Renal cortical epithelial cell (primary cell): Measurements from ENCODE around the gene PCDH9. TPM values are rescaled to one million over a fixed set of nuclear protein-coding genes. Genes with fewer than 3 reads are reported as not detected.
A peak's percentile ranks its signal among the peaks of the same experiment; 100 is the strongest.

ENCODE experiments used
- DNase-seq: peaks from one replicate; pipeline ENCODE4 v3.0.0-alpha.2; 2011; ENCODE audit warnings: low read depth
- total RNA-seq: library from RNA; depleted of rRNA; stranded (reverse); fragments of >200 nt; gene quantifications from 2 replicates; pipeline ENCODE4 v1.2.3, GENCODE V29; 2014

PCDH9 gene
- total RNA-seq, 1 donor from 2014 or later, result 4.6 TPM

DNA sequence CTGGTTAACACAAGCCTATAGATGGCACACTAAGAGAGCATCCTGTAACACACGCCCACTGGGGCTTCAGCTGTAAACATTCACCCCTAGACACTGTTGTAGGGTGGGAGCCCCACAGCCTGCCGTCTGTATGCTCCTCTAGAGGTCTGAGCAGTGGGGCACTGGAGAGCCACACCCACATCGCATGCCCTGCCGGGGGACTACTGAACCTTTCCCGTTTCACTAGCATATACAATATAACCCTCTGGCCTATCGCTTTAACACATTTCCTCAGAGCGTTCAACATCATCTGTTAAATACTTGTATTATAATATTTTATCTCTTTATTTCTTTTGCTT is 73.4 kb downstream of the PCDH9 start:
- DNase-seq, result no peak

DNA sequence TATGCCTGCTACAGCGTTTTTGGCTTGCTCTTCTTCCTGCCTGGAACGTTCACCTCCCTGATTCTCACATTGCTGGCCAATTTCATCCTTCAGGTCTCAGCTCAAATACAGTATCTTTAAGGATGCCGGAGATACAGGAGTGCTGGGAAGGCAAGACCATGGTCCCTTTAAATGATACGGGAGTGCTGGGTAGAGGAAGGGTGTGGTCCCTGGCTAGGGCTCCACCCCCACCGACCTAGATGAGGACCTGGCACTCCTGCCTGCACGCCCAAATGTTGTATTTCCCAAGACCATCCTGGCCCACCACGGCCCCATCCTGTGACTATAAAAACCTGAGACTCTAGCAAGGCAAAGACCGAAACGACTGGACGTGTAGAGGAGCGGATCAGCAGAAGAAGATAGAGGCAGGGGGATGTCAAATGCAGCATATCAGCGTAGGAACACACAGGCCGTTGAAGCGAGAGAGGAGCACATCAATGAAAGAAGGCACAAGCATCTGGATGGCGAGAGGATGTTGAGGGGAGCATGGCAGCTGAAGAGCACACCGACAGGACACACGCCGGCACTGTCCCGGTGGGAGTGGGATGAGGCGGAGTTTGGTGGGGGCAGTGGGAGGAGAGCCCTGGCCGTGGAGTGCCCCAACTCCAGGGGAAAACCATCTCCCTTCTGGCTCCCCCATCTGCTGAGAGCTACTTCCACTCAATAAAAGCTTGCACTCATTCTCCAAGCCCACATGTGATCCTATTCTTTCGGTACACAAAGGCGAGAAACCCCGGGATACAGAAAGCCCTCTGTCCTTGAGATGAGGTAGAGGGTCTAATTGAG is 74.0 kb downstream of the PCDH9 start:
- DNase-seq, result no peak

DNA sequence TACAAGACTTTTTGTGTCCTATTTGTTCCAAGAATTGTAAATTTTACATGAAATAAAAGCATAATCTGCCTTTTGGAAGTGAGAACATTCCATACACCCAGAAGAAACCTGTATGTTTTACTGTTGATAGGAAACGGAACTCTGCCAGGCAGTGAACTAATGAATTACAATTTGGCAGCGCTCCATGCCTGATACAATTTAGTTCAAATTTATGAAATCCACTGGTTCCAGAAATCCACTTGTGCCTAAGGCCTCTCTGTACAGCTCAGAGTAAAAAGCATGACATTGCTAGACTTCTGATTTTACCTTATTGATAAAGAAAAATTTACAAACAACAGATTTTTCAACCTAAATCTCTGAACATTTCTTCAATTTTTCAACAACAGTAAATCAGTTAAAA is 78.1 kb downstream of the PCDH9 start:
- DNase-seq, result no peak

DNA sequence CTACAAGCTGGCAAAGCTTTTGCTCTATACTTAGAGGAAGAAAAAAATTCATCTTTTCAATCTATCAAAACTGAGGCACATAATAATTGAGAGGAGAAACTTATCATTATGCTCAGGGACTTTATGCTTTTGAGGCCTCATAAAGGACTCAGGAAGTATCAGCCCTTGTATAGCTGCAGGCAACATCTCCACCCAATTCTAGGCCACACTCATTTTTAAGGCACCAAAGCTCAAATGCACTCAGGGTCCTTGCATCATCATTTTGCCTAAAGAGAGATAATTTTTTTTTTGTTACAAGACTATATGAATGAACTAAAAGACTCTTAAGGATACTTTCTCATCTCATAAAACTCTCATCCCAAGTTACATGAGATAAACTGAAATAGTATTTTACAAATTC is 78.5 kb downstream of the PCDH9 start:
- no peak for DNase-seq

DNA sequence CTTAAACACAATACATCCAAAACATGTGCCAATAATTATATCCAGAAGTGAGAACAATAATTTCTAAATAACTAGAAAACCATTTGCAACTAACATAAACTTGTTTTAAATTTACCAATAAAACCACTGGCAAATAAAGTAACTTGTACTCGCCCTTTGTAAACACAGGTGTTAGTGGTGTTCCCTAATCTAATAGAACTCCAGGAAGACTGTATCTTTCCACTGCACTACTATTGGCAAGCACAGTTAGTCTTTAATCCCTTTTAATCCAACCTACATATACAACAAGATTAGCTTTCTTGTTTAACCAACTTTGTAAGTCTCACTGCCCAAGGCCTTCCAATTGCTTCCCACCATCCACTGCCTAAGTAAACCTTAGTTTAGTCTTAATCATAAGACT is 79.5 kb downstream of the PCDH9 start:
- no peak for DNase-seq

DNA sequence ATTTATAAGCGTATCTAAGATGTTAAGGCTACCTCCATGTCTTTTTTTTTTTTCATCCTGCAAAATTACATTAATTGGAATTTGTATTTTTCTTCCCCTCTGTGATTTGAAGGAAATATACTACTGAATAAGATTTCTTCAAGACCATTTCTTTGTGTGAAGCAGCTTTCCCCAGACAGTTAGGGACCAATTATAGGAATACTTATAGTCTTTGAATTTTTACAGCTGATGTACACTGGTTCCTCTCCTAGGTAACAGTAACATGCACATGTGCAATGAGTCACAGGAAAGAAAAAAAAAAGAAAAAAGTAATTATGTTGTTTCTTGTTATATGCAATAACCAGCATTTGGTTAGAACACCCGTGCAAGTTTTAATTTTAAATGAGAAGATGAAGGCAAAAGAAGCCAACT is 82.0 kb downstream of the PCDH9 start:
- DNase-seq, result peak; percentile 66

DNA sequence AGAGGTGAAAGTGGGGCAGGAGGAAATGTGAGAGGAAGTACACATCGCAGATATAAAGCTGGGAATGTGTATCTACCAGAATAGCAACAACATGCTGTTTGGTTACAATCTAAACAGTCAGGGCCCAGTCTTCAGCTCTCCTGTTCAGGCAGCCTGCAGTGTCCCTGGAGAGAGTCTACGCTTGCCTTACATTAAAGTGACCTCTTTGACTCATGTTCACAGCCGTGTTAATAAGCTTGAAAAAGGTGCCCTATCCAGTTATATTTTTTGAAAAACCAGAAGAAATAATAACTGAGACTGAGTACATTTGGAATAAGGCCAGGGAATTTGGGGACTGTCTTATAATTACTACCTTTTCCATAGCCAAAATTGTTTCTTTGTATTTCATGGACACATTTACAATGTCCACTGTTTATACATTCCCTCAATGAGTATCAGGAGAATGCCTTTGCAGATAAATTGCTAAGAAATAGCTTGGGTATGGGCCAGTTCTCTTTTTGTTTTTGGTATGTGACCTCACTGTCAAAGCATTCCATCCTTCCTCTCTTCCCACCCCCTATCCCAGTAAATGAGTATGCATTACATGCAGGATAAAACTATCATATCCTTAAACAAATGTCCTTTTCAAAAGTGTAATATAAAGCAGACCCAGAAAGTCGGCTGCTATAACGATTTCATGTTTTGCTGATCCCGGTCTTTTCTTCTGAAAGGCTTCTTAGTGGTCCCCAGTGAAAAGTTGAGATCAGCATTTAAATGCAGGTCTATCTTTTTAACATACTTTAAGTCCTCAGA is 82.6 kb downstream of the PCDH9 start:
- DNase-seq, result peak; percentile 46

DNA sequence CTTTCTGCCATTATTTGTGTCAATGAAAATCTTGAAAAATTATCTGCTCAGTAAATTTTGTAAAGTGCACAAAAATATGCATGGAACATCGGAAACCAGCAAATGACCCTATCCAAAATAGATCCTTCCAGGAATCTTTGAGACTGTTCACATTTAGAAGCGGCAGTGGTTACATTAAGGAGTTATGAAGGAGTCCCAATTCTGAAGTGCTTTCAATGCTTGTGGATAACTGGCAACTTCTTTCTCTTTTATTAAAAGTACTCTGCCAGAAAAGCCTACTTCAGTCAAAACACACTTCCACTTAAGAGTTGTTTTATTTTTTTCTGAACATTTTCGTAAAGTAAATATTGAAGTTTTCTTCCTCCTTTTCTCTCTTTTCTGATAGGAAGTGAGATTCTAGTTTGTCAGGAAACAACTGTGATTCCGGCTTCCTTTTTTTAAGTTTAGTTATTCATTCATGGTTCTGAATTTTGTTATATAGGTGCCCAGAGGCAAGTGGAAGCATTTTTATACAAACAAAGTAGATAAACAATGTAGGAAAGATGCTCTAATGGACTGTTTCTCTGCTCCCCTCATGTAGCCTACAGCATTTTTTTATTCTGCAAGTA is 83.5 kb downstream of the PCDH9 start:
- no peak for DNase-seq

DNA sequence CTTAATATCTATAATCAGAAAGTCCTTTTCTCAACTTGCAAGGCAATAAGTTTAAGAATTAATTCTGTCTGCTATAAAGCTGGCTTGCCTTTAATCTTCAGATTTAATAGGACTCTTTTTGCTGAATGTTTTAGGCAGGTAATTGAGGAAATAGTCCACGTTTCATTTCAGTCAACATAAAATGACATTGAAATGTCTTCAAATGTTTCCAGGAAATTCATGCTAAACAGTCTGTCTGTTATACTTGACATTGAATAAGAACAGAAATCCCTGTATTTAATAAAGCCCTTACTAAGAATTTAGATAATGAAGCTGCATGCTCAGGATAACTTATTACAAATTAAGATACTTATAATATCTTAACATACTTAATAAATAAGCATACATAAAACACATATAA is 84.2 kb downstream of the PCDH9 start:
- no peak for DNase-seq

DNA sequence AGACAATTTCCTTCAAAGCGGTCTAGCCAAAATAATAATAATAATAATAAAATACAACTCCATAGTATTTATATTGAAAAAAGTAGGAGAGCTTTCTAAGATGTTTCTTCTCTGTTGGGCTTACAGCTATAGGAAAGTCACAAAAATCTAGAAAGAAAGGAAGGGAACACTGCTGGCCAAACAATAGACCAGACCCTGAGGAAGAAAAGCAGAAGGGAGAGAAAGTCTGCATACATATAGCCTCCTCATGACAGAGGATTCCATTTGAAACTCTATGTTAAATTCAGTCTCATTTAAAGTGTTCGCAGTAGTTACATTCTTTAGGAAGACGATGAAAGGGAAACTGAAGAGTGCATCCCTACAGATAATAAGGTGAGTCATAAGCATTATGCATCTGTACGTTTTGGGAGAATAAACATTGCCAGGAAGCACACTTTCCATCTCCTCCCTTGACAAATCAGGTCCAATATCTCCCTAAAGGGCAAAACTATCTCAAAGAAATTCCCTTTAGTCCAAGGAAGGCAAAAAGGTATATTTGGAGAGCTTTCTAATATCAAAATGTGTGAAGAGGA is 86.5 kb downstream of the PCDH9 start:
- no peak for DNase-seq

DNA sequence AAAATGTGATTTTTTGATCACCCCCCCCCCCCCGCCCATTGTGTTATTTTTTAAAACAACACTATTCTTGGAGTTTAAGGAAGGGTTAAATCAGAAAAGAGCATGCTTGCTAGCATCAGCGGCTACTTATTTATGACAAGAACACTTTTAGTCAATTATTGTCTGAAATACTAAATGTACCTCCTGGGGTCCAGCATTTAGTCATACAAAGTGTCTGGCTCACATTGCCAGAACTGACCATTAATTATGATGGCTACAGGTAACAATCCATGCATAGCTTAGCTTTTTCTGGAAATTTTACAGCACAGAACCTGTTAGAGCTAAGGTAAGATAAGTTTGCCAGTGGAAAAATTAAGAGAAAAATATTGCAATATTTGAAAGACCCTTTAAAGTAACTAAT is 90.1 kb downstream of the PCDH9 start:
- peak; percentile 92 for DNase-seq

DNA sequence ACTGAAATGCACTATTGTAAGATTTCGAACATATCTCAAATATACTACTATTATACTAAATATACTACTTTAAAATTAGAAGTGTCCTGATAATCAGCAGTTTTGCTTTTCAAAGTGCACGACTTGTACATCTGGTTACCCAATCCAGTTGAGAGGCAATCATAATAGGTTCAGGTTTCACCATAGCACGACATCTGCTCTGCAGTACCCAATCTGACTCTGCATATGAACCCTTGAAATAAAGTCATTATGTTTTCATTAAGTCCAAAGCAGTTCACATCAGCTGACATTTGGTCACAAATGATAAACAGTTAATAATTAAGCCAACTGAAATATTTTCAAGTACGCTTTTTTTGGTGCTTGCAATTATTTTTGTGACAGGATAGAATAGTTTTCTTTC is 90.6 kb downstream of the PCDH9 start:
- DNase-seq, result peak; percentile 85

DNA sequence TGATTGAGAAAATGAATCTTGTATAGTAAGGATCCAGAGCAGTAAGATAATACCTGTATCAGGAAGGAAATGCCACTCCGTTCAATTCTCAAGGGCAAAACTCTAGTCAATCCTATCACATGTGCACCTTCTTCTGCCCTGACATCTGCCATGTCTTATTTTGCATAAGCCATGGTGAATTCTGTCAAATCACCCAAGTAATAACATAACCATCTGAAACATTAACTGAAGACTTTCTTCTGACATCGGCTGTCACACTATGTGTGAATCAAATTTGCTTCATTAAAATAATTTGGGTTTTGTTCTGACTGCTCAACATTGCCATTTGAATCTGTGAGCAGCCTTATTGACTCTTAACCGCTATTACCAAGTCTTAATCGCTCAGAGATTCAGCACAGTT is 91.2 kb downstream of the PCDH9 start:
- no peak for DNase-seq

DNA sequence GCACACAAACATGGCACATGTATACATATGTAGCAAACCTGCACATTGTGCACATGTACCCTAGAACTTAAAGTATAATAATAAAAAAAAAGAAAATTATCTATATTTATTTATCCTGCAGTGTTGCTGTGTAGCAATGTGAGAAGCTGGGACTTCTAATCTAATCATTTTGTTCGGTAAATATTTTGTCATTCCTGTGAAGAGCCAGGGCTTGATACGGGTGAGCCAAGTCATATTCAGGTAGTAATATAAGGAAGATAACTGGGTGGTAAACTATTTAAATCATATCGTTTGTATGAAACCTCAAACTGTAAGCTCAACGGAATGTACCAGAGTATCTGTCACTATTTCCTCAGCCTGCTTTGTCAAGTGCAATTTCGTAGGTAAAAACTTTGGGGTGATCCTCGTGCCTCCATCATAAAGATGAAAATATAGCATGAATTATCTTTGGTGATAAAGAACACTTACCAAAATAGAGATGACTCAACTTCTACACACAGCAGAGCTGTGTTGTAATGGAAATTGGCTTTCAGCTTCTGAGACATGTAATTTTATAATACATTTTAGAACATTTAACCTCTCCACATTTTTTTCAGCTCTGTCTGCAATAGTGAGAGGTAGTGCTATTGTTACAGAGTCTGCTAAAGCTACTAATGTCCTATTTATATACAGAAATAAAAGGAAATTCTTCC is 92.9 kb downstream of the PCDH9 start:
- no peak for DNase-seq

DNA sequence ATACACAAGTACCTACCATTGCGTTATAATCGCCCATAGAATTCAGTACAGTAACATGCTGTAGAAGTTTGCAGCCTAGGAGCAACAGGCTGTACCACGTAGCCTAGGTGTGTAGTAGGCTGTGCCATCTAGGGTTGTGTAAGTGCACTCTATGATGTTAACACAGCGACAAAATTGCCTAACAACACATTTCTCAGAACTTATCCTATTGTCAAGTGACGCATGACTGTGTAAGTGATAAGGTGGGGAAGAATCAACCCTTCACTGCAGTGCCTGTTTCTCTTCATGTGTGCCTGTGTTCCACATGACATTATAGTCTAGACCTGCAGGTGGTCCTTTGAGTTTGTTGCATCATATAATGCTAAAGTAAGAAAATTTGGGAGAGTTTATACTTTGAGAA is 94.0 kb downstream of the PCDH9 start:
- DNase-seq, result no peak

DNA sequence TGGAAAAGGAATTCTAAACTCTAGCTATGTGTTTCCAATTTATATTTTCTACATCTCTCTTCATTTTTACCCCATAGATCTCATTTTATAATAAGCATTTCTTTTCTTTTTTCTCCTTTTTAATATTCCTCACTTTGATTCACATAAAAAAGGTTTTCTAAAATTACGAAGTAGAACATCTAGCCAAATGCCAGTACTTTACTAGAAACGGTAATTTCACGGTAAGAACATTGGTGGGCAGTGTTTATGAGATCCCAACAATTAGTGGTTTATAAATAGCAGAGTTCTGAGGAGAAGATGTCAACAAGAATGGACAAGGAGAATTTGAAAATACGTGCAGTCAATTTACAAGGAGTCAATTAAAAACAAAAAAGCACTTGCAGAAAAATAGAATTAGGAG is 94.8 kb downstream of the PCDH9 start:
- no peak for DNase-seq

DNA sequence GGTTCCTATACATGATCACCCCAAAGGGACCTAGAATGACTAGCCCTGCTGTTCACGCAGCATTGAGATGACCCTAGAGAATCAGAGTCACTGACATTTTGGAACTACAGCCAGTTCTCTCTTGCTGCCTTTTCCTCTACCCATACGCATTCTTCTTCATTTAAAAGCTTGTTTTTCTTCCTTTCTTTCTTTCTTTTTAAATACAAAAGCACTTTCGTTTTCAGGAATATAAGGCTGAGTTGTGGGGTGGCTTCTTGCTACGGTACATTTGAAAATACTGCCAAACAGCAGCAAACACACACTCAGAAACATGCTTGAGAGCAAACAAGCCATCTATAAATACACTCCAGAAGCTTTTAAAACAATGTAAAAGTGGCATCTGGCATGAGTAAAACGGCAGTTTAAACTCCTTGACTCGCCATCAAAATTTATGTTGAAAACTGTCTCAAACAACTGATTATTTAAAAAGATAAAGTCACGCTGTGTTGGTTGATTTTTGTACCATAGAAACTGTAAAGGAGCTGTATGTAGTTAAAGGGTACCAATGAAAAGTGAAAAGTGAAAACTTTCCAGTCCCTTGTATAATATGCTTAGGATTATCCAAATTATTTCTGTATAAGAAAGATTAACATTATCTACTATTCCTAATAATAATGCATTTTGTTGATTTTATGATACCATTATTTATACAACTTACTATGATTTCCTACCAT is 95.6 kb downstream of the PCDH9 start:
- DNase-seq, result no peak

DNA sequence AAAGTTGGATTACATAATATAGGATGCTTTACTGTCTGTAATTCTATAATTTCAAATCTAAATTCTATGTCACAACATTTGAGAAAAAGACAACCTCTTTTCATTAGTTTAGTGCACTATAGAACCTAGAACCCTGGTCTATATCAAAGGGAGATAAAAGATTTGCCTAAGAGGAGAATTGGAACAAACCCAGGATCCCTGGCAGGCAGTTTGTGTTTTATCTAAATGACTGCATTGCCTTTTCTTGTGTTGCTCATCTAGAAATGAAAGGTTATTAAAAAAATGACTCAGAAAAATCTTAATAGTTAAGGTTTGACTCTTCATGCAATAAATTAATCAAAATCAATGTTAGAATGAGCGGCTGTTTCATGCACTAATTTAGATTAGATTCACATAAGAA is 96.7 kb downstream of the PCDH9 start:
- no peak for DNase-seq

DNA sequence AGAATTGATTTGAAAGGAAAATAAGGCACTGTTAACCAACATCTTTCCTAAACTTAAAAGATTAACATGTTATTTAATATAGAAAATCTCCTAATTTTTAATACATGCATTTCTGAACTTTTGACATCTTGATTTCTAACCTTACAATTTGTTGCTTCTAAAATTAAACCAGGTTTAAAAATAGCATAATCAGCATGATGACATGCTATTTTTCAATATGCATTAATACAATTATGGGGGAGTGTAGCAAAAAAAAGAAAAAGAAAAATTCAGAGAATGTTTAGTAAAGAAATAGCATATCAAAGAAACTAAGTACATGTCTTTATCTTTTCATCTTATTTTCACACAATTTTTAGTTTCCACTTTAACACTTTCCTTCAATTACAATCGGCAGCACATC is 98.7 kb downstream of the PCDH9 start:
- no peak for DNase-seq

DNA sequence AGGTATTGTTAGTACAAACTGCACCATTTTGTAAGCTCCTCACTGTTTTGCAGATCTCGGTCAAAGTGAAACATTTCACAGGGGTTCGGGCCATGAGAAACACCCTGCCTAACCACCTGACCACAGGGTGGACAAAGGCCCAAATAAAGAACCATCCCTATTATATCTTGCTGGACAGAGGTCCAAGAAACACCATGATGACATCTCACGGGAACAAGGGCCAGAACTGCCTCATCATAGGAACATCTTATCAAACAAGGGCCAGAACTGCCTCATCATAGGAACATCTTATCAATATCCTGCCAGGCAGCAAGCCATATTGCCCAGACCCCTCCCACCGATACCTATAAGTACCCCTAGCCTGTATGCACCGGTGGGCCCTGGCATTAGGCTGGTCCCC is 99.7 kb downstream of the PCDH9 start:
- no peak for DNase-seq

DNA sequence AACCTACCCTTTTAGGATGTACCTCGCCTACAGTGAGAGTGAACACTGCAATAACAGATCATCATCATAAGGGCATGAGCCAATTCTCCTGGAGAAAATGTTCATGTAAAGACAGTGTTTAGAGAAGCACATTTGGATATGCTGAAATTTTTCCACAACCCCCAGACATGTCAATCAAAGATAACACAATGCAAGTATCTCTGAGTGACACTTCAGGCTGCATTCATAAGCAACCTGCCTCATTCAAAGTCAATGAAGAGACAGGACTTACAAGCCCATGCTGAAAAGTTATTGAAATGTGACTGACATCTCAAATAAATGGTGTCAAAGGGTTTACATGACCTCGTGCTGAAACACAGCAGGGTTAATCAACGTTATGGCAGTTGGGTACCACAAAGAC is 102.0 kb downstream of the PCDH9 start:
- no peak for DNase-seq
